OCI-LY7 (cell line): ENCODE data around the gene PPARGC1A.

Source experiments
- EZH2phosphoT487 ChIP-seq: fragments of 200-600 bp; sonication (generic); IDR thresholded peaks from 2 replicates; pipeline ENCODE4 v1.6.1; 2018; ENCODE audit warnings: low read depth, borderline replicate concordance, mild to moderate bottlenecking, mixed run types, antibody characterized with exemption, low read length, moderate library complexity, mixed read lengths
- TF ChIP-seq, protein P1 (sequence below): fragments of 200-600 bp; sonication (generic); conservative IDR thresholded peaks from 2 replicates; pipeline ENCODE4 v1.5.1; 2014; ENCODE audit warnings: mild to moderate bottlenecking, antibody characterized with exemption, low read length, moderate library complexity, mixed read lengths

DNA sequence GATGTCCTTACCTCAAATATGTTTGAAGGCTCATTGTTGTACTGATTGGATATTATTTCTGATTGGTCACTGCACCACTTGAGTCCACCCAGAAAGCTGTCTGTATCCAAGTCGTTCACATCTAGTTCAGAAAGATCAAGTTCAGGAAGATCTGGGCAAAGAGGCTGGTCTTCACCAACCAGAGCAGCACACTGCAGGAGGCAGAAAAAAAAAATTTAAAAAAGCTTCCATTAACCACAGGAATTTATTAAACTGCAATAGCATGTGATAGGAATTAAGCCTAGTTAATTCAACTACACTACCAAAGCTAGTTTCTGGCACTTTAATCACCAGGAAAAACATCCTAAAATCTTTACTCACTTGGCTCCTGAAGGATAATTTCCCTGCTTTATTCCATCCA, 5.1 kb downstream of the PPARGC1A start:
- TF ChIP-seq, protein P1, sequence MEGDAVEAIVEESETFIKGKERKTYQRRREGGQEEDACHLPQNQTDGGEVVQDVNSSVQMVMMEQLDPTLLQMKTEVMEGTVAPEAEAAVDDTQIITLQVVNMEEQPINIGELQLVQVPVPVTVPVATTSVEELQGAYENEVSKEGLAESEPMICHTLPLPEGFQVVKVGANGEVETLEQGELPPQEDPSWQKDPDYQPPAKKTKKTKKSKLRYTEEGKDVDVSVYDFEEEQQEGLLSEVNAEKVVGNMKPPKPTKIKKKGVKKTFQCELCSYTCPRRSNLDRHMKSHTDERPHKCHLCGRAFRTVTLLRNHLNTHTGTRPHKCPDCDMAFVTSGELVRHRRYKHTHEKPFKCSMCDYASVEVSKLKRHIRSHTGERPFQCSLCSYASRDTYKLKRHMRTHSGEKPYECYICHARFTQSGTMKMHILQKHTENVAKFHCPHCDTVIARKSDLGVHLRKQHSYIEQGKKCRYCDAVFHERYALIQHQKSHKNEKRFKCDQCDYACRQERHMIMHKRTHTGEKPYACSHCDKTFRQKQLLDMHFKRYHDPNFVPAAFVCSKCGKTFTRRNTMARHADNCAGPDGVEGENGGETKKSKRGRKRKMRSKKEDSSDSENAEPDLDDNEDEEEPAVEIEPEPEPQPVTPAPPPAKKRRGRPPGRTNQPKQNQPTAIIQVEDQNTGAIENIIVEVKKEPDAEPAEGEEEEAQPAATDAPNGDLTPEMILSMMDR, result no peak
- TF ChIP-seq EZH2phosphoT487, result no peak
